Vagina (tissue), 2 donors: ENCODE results near the gene C5orf46. TPM values are rescaled to one million over a fixed set of nuclear protein-coding genes. Genes with fewer than 3 reads are reported as not detected.
"Not testable (repeated sequence)": the region's sequence is repeated elsewhere in the genome, so short reads cannot be mapped to it uniquely, and the experiment has no call there.

Experiments used
- DNase-seq, 2 donors: peaks; one replicate each; pipeline ENCODE4 v3.0.0-alpha.2; 2017; ENCODE audit errors: extremely low spot score in 2 of 2
- H3K27ac ChIP-seq: fragments of 200-600 bp; sonication (generic); one replicate; pipeline ENCODE4 v1.5.1; 2019
- H3K27me3 ChIP-seq: fragments of 200-600 bp; sonication (generic); one replicate; pipeline ENCODE4 v1.5.1; 2019
- H3K36me3 ChIP-seq, 2 donors: fragments of 200-600 bp; sonication (generic); one replicate each; pipeline ENCODE4 v1.5.1; 2017 to 2019
- H3K4me1 ChIP-seq: fragments of 200-600 bp; sonication (generic); one replicate; pipeline ENCODE4 v1.5.1; 2019
- H3K4me3 ChIP-seq, 2 donors: fragments of 200-600 bp; sonication (generic); 1 replicate in 1 of 2; 2 replicates in 1 of 2; pipeline ENCODE4 v1.5.1; 2016 to 2019
- H3K9me3 ChIP-seq: fragments of 200-600 bp; sonication (generic); one replicate; pipeline ENCODE4 v1.5.1; 2019
- POLR2A ChIP-seq, 2 donors: fragments of 450-650 bp; IDR thresholded peaks; one replicate each; pipeline ENCODE4 v1.6.1; 2017; ENCODE audit warnings: antibody characterized with exemption in 2 of 2, mild to moderate bottlenecking in 2 of 2, moderate library complexity in 2 of 2
- POLR2AphosphoS5 ChIP-seq, 2 donors: sonication (generic); formaldehyde crosslinking; IDR thresholded peaks; one replicate each; pipeline ENCODE4 v1.9.0; 2017; ENCODE audit warnings: antibody characterized with exemption in 2 of 2, mild to moderate bottlenecking in 2 of 2, low read depth in 1 of 2; ENCODE audit not compliant: insufficient read depth in 1 of 2
- intact Hi-C: fragments of 100-400 bp; cut with DNase I; formaldehyde crosslinking; loops from one replicate; pipeline ENCODE4 v1.15.1; 2023
- total RNA-seq: library from RNA; depleted of rRNA; stranded (reverse); fragments of >200 nt; gene quantifications from one replicate; pipeline ENCODE4 v1.2.3, GENCODE V29; 2016
- TF ChIP-seq, protein P1 (sequence below), 3 experiments: fragments of 450-650 bp in 2 of 3; fragments of 200-600 bp in 1 of 3; sonication (generic) in 1 of 3; IDR thresholded peaks; one replicate each; pipeline ENCODE4 v1.5.1; 2017 to 2019; ENCODE audit warnings: antibody characterized with exemption in 3 of 3, mild to moderate bottlenecking in 2 of 3, moderate library complexity in 2 of 3

The C5orf46 gene
- total RNA-seq: not detected

DNA sequence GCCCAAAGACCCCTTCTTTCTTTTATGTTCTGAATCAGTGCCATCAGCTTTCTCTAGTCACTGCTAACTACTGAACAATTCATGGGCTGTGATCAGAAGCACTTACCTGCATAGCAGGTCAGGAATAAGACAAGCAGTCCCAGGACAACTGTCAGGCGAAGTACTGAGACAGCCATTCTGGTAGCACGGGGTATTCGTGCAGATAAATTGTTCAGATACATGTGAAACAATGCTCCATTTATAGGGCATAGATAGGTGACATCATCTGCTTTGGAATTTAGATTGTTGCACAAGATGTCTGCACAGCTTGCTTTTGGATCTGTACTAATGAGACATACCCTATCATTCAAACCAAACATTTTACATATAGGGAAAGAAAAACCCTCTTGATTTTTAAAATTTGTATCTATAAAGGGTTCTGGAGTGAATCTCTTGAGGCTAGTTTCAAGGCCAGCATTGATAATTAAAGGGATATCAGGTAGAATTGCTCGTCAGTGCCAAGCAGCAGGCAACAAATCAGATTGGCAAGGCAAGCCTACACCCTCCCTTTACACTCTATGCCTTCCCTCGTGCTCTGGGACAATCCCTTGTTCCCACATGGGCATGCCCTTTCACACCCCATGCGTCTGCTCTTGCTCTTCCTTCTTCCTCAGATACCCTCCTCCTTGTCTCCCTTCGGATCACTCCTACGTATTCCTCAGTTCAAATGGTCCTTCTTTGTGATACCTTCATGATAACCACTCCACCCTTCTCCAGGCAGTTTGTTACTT lies at the start of gene C5orf46:
C5orf46 (minus strand) TSS at position 213 of the 770 bp plus-strand sequence; CDS start at position 176, 37 bp downstream.
- Histone ChIP-seq H3K9me3 (no peaks in the 10 kb centered on the region), H3K4me1 (no peaks in the 10 kb centered on the region), H3K4me3 (no peak within 1 kb of the TSS), H3K27ac (no peak within 1 kb of the TSS), H3K27me3 (no peaks in the 10 kb centered on the region), H3K36me3 (no peaks in the 10 kb centered on the region)
- DNase-seq: no peak
- intact Hi-C loops: no loop called here
- TF ChIP-seq POLR2A (IDR thresholded peaks at IDR 0.05) (no peak), POLR2AphosphoS5 (IDR thresholded peaks at IDR 0.05; ENCODE audit: insufficient read depth in 1 of 2, low read depth in 1 of 2) (no peak)
- TF ChIP-seq, protein P1, sequence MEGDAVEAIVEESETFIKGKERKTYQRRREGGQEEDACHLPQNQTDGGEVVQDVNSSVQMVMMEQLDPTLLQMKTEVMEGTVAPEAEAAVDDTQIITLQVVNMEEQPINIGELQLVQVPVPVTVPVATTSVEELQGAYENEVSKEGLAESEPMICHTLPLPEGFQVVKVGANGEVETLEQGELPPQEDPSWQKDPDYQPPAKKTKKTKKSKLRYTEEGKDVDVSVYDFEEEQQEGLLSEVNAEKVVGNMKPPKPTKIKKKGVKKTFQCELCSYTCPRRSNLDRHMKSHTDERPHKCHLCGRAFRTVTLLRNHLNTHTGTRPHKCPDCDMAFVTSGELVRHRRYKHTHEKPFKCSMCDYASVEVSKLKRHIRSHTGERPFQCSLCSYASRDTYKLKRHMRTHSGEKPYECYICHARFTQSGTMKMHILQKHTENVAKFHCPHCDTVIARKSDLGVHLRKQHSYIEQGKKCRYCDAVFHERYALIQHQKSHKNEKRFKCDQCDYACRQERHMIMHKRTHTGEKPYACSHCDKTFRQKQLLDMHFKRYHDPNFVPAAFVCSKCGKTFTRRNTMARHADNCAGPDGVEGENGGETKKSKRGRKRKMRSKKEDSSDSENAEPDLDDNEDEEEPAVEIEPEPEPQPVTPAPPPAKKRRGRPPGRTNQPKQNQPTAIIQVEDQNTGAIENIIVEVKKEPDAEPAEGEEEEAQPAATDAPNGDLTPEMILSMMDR (IDR thresholded peaks at IDR 0.05): no peak

DNA sequence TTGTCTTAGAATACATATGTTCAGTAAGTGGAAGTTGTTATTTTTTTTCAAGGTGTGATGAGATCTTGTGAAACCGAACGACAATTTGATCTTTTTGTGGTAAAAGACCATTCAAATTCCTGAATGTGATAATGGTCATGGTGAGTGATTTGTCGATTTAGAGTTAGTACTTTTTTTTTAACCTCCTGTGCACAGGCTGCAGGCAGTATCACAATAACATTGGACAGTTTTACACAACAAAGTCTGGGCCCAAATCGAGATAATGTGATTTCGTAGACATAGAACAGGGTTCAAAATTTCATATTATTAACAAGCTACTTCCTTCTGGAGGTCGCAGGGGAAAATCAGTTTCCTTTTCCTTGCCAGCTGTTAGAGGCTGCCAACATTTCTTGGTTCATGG lies 48.6 kb upstream of the C5orf46 start:
- H3K4me3 ChIP-seq: no peak overlapping the region
- TF ChIP-seq POLR2A (IDR thresholded peaks at IDR 0.05): no peak
- no peak for TF ChIP-seq POLR2AphosphoS5 (IDR thresholded peaks at IDR 0.05; ENCODE audit: insufficient read depth in 1 of 2, low read depth in 1 of 2)
- TF ChIP-seq, protein P1 (IDR thresholded peaks at IDR 0.05): no peak
- H3K36me3 ChIP-seq: no peaks in the 10 kb centered on the region
- H3K27ac ChIP-seq: no peak overlapping the region
- DNase-seq: no peak
- no peaks in the 10 kb centered on the region for H3K4me1 ChIP-seq
- H3K27me3 ChIP-seq: no peaks in the 10 kb centered on the region
- intact Hi-C loops: no loop called here
- H3K9me3 ChIP-seq: no peaks in the 10 kb centered on the region

DNA sequence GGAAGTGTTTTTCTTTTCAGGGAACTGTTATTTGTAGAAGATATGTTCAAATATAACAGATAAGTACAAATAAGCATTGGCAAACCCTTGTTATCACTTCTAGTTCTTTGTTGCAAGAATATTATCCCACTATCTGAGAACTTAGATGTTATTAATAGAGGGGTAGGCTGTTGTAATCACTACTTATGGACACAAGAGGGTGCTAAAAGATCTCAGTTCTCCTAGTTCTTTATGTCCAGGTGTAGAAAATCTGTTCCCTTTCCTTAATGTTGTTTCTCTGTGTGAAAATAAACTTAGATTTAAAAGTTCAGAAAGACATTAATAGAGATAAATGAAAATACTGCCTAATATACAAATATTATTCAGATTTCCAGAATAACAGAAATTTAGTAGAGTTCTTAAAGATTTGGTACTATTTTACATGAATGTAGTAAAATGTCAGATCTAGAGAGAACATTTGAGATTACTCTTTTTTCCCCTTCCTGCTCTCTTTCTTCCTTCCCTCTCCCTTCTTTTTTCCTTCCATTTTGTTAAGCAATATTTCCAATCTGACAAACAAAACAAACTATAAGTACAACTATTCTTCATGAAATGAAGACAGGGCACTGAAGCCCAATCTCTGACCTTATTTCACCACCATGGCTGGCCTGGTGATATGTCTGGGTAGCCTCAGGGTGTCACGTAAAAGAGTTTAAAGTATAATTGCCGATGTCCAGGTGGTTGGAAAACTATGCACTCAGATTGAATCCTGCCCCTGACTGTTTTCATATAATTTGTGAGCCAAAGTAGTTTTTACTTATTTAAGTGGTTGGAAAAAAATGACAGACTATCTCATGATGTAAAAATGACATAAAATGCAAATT lies 43.6 kb upstream of the C5orf46 start:
- Histone ChIP-seq H3K4me3 (no peak overlapping the region), H3K27ac (no peak overlapping the region), H3K9me3 (no peaks in the 10 kb centered on the region), H3K27me3 (no peaks in the 10 kb centered on the region), H3K36me3 (no peaks in the 10 kb centered on the region), H3K4me1 (no peaks in the 10 kb centered on the region)
- intact Hi-C loops: no loop called here
- DNase-seq: no peak
- TF ChIP-seq, protein P1 (IDR thresholded peaks at IDR 0.05): peak; percentile 9 to 49 (median 29)
- TF ChIP-seq POLR2AphosphoS5 (IDR thresholded peaks at IDR 0.05; ENCODE audit: insufficient read depth in 1 of 2, low read depth in 1 of 2): peak in 1 of 2 donors; percentile 36
- TF ChIP-seq POLR2A (IDR thresholded peaks at IDR 0.05): no peak

DNA sequence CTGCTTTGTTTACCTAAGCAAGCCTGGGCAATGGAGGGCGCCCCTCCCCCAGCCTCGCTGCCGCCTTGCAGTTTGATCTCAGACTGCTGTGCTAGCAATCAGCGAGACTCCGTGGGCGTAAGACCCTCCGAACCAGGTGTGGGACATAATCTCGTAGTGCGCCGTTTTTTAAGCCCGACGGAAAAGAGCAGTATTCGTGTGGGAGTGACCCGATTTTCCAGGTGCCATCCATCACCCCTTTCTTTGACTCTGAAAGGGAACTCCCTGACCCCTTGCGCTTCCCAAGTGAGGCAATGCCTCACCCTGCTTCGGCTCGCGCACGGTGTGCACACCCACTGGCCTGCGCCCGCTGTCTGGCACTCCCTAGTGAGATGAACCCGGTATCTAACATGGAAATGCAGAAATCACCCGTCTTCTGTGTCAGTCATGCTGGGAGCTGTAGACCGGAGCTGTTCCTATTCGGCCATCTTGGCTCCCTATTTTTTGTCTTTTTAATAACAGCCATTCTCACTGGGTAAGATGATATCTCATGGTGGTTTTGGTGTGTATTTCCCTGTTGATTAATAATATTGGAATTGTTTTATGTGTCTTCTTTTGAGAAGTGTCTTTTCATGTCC lies 40.4 kb upstream of the C5orf46 start:
- H3K27ac ChIP-seq, H3K36me3 ChIP-seq, H3K9me3 ChIP-seq, intact Hi-C loops, H3K27me3 ChIP-seq, DNase-seq, H3K4me1 ChIP-seq, H3K4me3 ChIP-seq: not testable (repeated sequence)

DNA sequence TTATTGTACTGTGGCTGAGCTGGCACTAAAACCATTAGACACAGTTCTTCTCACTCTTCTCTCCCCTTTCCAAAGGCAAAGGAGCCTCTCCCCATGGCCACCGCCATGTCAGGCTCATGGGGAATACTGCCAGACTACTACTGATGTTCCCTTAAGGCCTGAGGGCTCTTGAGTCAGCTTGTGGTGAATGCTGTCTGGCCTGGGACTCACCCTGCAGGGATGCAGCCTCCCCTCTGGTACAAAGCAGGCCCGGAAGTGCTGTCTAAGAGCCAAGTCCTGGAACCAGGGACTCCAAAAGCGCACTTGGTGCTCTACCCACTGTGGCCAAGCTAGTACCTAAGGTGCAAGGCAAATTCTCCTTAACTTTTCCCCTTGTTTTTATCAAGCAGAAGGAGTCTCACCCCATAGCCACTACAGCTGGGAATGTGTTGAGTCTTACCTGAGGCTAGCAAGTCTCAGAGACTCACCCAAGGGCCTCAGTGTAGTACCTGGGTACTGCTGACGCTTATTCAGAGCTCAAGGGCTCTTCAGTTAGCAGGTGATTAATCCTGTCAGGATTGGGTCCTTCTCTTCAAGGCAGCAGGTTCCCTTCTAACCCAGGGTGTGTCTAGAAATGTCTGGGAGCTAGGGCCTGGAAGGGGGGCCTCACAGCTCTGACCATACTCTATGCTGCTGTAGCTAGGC lies 33.2 kb upstream of the C5orf46 start:
- intact Hi-C loops: no loop called here
- H3K4me3 ChIP-seq: no peak overlapping the region
- TF ChIP-seq POLR2A (IDR thresholded peaks at IDR 0.05) (no peak), POLR2AphosphoS5 (IDR thresholded peaks at IDR 0.05; ENCODE audit: insufficient read depth in 1 of 2, low read depth in 1 of 2) (no peak)
- TF ChIP-seq, protein P1 (IDR thresholded peaks at IDR 0.05): no peak
- no peak for DNase-seq
- H3K9me3 ChIP-seq: no peaks in the 10 kb centered on the region
- H3K27ac ChIP-seq: no peak overlapping the region
- no peaks in the 10 kb centered on the region for H3K4me1 ChIP-seq
- no peaks in the 10 kb centered on the region for H3K27me3 ChIP-seq
- no peaks in the 10 kb centered on the region for H3K36me3 ChIP-seq
